ENCODE results near the gene IL13.
"Not testable (repeated sequence)": the region's sequence is repeated elsewhere in the genome, so short reads cannot be mapped to it uniquely, and the experiment has no call there.

IL13 gene

DNA sequence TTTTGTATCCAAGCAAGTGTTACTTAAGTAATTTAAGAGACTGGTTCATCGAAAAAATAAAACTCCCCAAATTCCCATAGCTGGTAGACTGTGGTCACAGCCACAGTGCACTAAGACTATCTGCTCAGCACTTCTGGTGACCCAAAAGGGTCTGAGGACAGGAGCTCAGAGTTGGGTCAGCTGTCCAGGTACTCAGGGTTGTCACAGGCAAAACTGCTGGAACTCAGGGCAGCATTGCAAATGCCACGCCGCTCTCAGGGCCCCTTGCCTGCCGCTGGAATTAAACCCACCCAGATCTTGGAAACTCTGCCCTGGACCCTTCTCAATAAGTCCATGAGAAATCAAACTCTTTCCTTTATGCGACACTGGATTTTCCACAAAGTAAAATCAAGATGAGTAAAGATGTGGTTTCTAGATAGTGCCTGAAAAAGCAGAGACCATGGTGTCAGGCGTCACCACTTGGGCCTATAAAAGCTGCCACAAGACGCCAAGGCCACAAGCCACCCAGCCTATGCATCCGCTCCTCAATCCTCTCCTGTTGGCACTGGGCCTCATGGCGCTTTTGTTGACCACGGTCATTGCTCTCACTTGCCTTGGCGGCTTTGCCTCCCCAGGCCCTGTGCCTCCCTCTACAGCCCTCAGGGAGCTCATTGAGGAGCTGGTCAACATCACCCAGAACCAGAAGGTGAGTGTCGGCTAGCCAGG, at the start of gene IL13:
Gene IL13, plus strand, starts transcription at position 498 of the 705 bp plus-strand sequence. Its CDS starts 14 bp downstream, at position 512.
- DNase-seq (ENCODE audit: low read depth): no peak

DNA sequence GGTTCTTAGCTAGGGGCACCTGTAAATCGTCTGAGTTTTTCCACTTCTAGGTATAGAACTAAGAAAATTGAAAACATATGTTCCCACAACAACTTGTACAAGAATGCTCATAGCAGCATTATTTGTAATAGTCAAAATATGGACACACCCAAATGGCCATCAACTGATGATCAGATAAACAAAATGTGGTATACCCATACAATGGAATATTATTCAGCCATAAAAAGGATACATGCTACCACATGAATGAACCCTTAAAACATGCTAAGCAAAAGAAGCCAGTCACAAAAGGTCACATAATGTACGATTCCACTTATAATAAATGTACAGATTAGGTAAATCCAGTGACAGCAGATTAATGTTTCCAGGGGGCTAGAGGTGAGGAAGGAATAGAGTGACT, 46.0 kb upstream of the IL13 start:
- no peak for DNase-seq (ENCODE audit: low read depth)

DNA sequence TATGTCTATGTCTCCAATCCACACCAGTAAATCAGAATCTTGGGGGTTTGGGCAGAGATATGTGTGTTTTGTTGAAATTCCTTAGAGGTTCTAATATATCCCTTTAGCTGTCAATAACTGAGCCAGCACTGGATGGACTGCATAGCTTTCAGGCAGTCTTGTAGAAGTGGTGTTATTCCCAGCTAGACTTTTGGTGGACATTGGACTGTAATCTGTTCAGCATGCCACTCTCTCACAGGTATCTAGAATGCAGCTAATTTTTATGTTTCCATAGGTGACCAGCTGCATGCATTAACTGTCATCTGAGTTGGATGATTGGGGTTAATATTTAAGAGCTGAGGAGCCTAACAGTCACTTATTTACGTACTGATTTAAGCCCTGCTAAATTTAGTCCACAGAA, 45.1 kb upstream of the IL13 start:
- DNase-seq (ENCODE audit: low read depth): no peak

DNA sequence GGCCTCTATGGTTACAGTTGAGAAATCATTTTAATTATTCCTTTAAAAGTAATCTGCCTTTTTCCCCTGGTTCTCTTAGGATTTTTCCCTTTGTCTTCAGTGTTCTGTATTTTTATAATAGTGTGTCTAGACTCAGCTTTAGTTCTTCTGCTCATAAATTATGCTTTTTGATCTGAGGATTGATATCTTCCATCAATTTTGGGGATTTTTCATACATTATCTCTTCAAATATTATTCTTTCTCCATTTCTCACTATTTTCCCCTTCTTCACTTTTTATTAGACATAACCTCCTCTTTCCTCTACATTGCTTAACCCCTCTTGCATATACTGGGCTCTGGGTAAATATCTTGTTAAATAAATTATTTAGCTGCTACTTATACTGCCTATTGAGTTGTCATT, 36.3 kb upstream of the IL13 start:
- DNase-seq (ENCODE audit: low read depth): no peak

DNA sequence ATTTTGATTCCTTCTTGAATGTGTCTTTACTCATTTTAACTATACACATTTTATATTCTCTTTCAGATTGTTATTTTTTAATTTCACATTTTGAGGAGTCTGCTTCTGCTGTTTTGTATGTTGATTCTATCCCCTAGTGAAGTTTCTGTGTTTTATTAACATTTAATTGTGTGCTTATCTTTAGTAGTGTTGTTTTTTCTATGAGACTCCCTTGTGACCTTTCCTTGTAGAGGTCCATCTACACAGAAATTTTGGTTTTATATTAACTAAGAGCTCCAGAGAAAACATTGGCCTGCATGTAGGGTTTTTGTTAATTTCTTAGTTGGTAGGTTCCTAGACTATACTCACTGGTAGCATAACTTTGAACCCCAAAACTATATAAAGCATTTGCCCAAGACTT, 35.4 kb upstream of the IL13 start:
- DNase-seq (ENCODE audit: low read depth): no peak

DNA sequence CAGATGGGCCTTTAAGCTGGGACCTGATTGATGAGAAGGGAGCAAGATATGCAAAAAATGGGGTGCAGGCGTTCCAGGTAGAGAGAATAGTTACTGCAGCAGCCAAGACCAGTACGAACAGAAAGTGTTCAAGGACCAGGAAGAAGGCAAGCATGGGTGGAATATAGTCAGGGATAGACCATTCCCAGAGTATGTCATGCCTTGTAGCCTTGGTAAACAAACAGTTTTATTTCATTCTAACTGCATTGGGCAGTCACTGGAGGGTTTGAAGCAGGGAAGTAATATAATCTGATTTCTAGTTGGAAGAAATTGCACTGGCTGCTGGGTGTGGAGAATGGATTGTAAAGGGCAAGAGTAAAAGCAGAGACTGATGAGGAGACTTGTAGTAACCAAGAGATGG, 30.5 kb upstream of the IL13 start:
- DNase-seq (ENCODE audit: low read depth): no peak

DNA sequence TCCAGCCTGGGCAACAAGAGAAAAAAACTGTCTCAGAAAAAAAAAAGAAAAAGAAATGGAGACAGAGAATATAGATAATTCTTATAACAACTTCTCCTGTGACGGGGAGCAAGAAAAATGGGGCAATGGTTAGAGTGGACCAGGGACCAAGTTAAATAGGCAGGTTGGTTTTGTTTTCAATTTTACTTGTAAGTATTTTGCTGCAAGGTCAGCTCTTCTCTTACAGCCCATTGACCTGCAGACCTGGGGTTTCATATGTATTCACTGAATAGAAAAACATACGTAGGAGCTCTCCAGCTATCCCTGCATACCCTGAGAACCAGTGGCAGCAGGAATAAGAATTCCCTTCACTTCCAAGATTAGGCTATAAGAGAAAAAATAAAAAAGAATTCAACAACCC, 29.2 kb upstream of the IL13 start:
- no peak for DNase-seq (ENCODE audit: low read depth)

DNA sequence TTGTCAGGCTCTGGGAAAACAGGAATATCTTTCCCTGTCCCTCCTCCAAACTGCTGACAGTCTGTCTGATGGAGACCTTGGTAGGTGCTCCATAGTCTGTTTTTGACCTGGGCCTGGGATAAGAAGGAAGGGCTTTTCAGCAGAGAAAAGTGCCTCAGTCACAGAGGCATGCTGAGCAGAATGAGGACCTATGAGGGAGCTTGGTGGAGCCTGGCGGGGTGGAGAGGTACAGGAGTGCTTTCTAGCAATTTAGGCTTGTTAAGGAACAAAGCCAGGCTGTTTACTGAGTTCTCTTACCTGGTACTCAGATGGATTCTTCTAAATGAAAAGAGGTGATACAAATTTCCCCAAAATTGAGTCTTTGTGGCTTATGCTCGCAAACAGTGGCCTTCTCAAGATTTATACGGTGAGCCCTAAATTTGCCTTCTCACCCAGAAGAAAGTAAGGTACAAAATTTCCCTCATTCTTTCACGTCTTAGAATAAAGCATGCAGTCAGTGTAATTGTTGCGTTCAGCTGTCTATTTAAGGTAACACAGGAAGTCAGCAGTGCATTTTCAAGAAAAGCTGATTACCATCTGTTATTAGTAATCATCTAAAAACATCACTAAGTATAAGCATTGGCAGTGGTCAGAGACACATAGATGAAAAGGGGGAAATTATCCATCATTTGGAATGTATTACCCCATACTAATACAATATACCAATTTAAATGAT, 28.6 kb upstream of the IL13 start:
- no peak for DNase-seq (ENCODE audit: low read depth)

DNA sequence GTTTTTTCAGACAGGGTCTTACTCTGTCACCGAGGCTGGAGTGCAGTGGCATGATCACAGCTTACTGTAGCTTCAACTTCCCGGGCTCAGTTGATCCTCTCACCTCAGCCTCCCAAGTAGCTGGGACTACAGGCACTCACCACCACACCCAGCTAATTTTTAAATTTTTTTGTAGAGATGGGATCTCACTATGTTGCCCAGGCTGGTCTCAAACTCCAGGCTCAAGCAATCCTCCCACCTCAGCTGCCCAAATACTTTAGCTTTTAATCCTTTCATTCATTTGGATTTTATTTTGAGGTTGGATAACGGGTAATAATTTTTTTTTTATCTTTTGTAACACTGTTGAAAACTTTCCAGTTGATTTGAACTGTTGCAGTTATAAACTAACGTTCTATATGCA, 24.4 kb upstream of the IL13 start:
- DNase-seq (ENCODE audit: low read depth): not testable (repeated sequence)

DNA sequence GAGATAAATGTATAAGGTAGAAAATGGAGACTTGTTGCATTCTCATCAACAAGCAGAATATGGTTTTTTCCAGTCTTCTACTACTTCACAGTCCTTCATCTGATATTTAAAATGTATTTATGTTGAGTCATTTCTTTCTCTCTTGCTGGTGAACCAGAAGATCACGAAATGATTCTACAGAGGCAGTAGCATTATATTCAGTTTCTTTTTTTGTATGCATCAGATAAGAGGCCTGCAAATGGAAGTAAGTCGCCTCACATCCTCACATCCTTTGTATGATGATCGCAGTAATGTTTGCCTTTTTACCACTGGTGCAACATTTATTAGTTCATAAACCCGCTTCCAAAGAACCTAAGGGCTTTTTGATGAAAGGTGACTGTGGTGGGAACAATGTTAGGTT, 22.1 kb upstream of the IL13 start:
- DNase-seq (ENCODE audit: low read depth): no peak

DNA sequence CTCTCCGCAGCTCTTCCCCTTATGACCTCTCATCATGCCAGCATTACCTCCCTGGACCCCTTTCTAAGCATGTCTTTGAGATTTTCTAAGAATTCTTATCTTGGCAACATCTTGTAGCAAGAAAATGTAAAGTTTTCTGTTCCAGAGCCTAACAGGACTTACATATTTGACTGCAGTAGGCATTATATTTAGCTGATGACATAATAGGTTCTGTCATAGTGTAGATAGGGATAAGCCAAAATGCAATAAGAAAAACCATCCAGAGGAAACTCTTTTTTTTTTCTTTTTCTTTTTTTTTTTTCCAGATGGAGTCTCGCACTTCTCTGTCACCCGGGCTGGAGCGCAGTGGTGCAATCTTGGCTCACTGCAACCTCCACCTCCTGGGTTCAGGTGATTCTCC, 20.7 kb upstream of the IL13 start:
- DNase-seq (ENCODE audit: low read depth): no peak

DNA sequence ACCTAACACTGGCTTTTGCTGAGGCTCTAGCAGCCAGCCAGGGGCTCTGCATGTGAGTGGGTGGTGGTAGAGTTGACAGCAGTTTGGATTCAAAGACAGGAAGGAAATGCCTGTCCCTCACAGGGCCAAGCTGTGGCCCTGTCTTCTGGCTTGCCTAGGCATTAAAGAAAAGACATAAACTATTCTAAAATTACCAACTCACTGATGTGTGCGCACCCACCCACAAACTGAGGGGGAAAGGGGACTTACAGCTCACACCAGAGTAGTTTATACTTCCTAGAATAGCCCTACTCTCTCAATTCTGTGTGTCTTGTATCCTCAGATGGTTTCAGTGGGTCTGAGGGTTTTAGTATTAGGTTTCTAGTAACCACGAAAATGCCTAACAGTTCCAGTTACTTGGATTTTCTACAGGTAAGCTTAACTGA, 18.3 kb upstream of the IL13 start:
- no peak for DNase-seq (ENCODE audit: low read depth)

DNA sequence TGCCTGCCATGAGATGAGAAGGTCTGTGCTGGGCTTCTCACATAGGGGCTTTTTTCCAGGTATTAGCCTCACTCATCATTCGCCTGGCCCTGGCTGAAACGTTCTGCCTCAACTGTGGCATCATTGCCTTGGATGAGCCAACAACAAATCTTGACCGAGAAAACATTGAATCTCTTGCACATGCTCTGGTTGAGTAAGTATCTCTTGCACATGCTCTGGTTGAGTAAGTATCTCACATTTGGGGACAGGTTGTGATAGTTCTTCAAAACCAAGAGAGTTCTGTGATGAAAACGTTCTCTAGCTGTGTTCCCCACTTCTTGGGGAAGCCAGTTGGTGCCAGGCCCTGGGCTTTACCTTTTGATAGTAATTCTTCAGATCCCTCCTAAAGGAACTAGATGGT, 17.4 kb upstream of the IL13 start:
- no peak for DNase-seq (ENCODE audit: low read depth)

DNA sequence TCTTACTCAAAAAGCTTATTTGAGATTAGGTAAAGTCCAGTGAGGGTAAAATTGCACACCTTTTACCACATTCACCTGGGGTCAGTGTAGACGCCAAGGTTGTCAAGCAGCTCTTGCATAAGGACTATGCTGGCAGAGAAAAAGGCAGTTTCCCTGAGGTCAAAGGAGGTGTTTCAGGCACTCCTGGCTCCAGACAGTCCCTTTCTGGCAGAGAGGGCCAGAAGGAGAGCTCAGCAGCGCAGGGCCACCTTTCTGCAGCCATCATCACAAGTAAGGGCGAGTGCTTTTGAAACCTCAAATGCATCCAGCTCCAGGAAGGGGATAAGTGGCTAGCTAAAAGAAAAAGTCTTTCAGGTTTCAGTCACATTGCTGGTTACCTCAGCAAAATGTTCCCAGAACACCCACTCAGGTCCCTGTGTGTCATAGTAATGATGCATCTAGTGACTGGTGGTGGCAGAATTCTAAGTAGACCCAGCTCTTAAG, 16.7 kb upstream of the IL13 start:
- DNase-seq (ENCODE audit: low read depth): no peak

DNA sequence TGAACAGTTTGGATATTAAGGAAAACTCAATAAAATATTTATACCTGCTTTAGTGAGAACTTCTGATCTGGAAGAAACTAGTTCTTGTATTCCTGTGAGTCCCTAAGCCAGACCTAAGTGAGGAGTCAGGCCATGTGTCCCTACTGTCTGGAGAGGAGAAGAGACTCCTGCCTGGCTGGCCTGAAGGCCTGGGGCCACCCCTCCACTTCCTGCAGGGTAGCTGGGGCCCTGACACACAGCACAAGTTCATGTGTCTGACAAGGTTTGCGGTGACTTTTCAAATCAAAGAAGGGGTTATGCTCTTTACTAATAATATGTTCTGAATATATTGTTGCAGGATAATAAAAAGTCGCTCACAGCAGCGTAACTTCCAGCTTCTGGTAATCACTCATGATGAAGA, 16.1 kb upstream of the IL13 start:
- no peak for DNase-seq (ENCODE audit: low read depth)

DNA sequence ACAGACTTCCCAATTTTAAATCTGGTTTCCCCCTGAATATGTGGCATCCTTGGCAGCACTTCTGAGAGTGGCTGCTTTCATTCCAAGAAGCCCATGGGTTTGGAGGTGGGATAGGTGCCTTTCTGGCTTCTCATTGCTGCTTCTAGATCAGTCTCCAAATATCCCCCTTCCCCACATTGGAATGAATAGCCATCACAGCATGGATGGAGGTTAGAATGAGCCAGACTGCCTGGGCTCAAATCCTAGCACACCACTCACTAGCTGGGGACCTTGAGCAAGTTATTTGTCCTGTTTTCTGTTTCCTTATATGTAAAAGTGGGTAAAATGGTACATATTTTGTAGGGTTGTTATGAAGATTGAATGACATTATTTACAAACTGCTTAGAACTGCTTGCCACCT, 13.8 kb upstream of the IL13 start:
- no peak for DNase-seq (ENCODE audit: low read depth)

DNA sequence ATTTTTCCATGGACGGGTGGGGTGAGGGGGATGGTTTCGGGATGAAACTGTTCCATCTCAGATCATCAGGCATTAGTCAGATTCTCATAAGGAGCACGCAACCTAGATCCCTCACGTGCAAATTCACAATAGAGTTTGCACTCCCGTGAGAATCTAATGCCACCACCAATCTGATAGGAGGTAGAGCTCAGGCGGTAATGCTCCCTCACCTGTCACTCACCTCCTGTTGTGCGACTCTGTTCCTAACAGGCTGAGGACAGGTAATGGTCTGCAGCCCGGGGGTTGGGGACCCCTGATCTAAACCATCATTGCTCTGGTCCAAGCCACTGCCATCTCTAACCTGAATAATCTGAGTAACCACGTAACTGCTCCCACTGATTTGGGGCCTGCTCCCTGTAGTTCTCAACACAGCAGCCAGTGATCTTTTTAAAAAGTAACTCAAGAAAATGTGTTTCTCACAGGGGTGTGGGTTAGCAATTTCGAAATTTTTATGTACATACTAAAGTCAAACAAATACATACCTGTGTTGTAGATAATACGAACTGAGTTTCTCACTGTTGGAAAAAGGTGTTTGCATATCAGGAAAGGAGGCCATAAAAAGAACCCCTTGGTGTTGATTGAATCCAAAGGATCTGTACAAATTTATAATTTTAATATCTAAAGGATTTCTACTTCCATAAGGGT, 11.2 kb upstream of the IL13 start:
- DNase-seq (ENCODE audit: low read depth): no peak

DNA sequence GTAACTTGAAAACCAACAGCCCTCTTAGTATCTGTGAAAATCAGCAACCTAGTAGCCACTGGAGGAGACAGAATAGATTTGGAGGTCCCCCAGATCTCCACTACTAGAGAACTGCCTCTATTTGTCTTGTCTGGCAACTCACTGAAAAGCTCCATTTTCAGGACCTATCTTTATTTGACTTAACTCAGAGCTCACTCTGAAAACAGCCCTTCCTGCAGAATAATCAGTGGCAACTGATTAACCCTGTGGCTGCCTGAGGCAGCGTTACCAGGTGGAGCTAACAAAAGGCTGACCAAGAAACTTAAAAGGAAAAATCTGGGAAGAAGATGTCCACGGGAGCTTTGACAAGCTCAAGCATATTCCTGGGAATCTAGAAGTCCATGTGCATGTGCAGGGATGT, 10.5 kb upstream of the IL13 start:
- DNase-seq (ENCODE audit: low read depth): no peak

DNA sequence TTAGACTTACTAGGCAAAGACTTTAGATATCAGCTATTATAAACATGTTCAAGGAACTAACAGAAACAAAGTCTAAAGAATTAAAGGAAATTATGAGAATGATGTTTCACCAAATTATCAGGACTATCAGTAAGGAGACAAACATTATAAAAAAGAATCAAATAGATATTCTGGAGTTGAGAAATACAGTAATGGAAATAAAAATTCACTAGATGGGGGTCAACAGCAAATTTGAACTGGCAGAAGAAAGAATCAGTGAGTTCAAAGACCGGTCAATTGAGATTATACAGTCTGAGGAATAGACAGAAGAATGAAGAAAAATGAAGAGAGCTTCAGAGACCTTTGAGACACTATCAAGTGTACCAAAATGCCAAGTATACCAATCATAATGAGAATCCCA, 9.6 kb upstream of the IL13 start:
- DNase-seq (ENCODE audit: low read depth): no peak

DNA sequence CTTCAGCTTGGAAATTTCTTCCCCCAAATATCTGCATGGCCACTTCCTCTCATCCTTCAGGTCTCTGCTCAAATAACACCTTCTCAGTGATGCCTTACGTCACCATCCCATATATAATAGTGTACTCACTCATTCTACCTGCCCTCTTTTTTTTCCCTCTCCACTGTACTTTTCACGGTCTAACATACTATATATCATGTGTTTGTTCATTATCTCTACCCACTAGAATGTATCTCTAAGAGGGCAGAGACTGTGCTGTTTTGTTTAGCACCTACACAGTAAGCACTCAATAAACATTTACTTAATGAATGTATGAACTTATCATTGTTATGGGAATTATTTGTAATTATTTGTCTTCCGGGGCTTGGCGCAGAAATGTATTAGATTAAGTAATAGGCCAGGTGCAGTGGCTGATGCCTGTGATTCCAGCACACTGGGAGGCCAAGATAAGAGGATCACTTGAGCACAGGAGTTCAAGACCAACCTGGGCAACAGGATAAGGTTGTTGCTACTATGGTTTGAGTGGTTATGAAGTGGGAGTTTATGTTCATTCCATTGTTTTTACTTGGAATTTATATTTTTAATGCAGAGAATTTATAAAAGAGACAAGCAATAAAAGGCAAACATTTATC, 6.0 kb upstream of the IL13 start:
- DNase-seq (ENCODE audit: low read depth): no peak

DNA sequence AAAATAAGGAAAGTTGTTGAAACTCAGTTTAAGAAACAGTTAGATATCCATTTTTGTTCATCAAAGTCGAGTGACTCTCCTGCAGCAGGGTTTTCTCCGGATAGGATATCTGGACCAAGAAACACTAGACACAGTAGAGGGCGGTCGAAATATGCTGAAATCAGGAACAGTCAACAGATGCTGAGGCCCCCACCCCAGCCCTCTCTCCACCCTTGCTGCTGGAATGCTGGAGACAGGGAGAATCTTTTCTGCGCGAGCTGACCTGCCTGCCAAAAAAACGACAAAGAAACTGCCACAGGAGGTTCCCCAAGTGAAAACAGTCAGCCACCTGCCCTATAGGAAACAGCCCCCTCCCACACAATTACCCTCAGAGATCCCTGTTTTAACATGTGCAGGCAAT, 4.3 kb upstream of the IL13 start:
- DNase-seq (ENCODE audit: low read depth): no peak

DNA sequence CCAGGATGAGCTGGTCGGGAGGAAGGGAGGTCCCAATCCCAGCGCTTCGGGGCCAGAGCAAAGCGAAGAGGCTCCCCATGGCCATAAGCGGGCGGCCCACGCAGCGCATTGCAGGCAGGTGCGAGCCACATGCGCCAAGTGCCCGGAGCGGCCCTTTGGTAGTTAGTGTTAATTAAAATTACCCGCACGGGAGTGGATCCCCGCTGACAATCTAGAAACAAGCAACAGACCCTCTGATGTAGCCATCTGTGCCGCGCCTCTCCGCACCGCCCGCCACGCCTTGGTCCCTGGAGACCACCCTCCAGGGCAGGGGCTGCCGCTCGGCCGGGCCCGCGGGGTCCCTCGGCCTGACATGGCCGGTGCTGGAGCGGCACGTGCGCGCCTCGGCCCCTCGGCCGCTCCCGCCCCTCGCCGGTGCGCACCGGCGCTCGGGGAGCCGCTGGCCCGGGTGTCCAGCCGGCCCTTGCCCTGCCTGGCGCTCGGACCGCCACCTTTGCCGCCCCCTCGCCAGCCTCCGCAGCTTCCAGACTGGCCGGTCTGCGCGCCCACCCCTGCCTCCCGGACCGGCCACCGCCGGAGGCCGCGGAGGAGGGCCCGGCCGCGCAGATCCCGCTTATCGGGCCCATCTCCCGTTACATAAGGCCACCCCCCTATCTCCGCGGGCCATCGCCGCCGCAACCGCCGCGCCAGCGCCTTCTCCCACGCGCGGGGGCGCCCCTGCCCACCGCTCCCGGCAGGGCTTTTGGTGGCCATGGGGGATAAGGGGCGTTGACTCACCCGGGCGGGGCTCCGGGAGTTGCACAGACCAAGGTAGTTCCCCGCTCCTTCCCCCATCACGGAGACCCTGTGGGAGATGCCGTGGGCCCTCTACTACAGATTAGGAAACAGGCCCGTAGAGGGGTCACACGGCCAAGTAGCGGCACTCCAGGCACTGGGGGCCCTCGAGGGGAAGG, 1.9 kb upstream of the IL13 start:
- no peak for DNase-seq (ENCODE audit: low read depth)
